Small intestine (tissue), 7 donors: ENCODE measurements around the gene GPR176. TPM values are rescaled to one million over a fixed set of nuclear protein-coding genes. Genes with fewer than 3 reads are reported as not detected.
"Not testable (repeated sequence)": the region's sequence is repeated elsewhere in the genome, so short reads cannot be mapped to it uniquely, and the experiment has no call there.

Experiments used
- DNase-seq, 2 donors: peaks; one replicate each; pipeline versions ENCODE4 v3.0.0 to v3.0.0-alpha.2; 2013
- FAIRE-seq: peaks from 2 replicates; lab custom pipeline; 2012; peaks lifted over from hg19 to GRCh38; lab: Jason Lieb, UNC
- H3K27ac ChIP-seq, 3 donors: one replicate each; pipeline ENCODE4 v1.5.1; 2013; ENCODE audit warnings: low read length in 2 of 3, mild to moderate bottlenecking in 2 of 3, control low read depth in 1 of 3, inconsistent platforms in 1 of 3, low read depth in 1 of 3, moderate library complexity in 1 of 3
- H3K27me3 ChIP-seq, 3 donors: one replicate each; pipeline ENCODE4 v1.6.1; 2013; ENCODE audit warnings: low read length in 3 of 3, inconsistent platforms in 1 of 3; ENCODE audit not compliant: control insufficient read depth in 3 of 3, insufficient read depth in 3 of 3
- H3K36me3 ChIP-seq, 3 donors: one replicate each; pipeline ENCODE4 v1.6.1; 2013; ENCODE audit warnings: low read length in 3 of 3, inconsistent platforms in 1 of 3, low read depth in 1 of 3, mild to moderate bottlenecking in 1 of 3, moderate library complexity in 1 of 3; ENCODE audit not compliant: control insufficient read depth in 3 of 3, insufficient read depth in 2 of 3
- H3K4me1 ChIP-seq, 3 donors: one replicate each; pipeline ENCODE4 v1.6.1; 2013; ENCODE audit warnings: low read length in 2 of 3, inconsistent platforms in 1 of 3, low read depth in 1 of 3, mild to moderate bottlenecking in 1 of 3, moderate library complexity in 1 of 3; ENCODE audit not compliant: control insufficient read depth in 3 of 3, insufficient read depth in 2 of 3
- H3K4me3 ChIP-seq, 3 donors: one replicate each; pipeline ENCODE4 v1.5.1; 2013; ENCODE audit warnings: low read length in 3 of 3, control low read depth in 1 of 3, inconsistent platforms in 1 of 3, low read depth in 1 of 3, mild to moderate bottlenecking in 1 of 3, moderate library complexity in 1 of 3
- H3K9me3 ChIP-seq, 2 donors: one replicate each; pipeline ENCODE4 v1.6.1; 2013; ENCODE audit warnings: low read depth in 1 of 2, low read length in 1 of 2; ENCODE audit not compliant: control insufficient read depth in 2 of 2, insufficient read depth in 1 of 2
- WGBS, 3 donors: extraction: QIAGEN DNeasy Blood & Tissue Kit; methylation state at CpG; one replicate each; pipeline ENCODE4 v1.1.7; 2013; 5-methylcytosine and 5-hydroxymethylcytosine counted together
- polyA plus RNA-seq, 4 donors: library from polyadenylated mRNA; stranded (reverse) in 3 of 4; unstranded in 1 of 4; fragments of 200-250 nt in 3 of 4; fragments of 120-200 nt in 1 of 4; gene quantifications; one replicate each; pipeline versions ENCODE4 v1.2.1 to v1.2.3, GENCODE V29; 2013
- donor health status: healthy with polysubstance abuse.
- donor health status: control.
- donor health status: control.
- donor health status: Bipolar disorder and iron deficiency.
- donor health status: healthy.

Gene GPR176
- polyA plus RNA-seq, 4 donors: 0.54 to 3.3 (median 0.87) TPM; not detected in 1

DNA sequence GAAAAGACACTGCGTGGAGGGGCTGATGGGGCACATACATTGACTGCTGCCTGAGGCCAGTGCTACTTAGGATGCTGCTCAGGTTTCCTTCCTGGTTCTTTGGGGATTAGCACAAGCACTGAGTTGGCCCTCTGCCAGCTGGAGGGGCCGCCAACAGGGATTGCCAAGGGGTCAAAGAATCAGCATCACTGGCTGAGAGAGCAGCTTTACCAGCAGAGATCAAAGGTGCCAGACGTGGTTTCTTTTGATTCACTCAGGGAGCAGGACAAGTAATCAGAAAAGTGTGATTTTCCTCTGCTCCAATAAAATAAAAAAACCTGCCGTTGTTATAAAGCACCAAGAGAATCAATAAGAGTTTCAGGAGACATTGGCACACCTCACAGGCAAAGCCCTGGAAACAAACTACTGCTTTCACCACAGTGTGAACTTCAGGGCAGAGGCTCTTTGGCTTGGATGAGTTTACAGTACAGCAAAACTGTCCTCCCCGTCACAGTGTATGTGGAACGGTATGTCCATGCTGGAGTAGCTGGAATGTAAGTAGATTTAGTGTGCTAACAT lies 91.6 kb downstream of the GPR176 start:
- Histone ChIP-seq H3K9me3 (no peaks in the 10 kb centered on the region), H3K27me3 (no peaks in the 10 kb centered on the region), H3K4me3 (no peak overlapping the region), H3K27ac (no peak overlapping the region), H3K4me1 (no peaks in the 10 kb centered on the region), H3K36me3 (no peaks in the 10 kb centered on the region)
- WGBS, 3 donors: 20 to 51% (median 43%) methylated on average over 6 of the region's 6 CpGs
- DNase-seq (peak; percentile 4 to 27), FAIRE-seq (no peak)

DNA sequence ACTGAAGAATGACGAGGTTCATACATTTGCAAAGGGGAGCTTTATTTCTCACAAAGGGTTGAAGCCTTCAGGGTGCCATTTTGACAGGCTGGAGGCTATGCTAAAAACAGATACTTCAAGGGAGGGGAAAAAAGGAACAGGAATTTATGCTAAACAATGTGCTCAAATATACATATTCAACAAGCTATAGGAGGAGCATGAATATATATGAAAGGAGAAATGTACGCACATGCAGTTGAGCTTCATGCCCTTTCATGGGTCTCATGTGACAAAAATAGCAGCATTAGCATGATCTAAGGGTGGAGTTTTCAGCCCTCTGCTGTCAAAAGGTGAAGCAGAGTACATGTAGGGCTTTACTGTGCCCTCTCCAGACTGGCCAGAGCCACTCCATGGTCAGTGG lies 93.1 kb downstream of the GPR176 start:
- Histone ChIP-seq H3K27me3 (no peaks in the 10 kb centered on the region), H3K9me3 (no peaks in the 10 kb centered on the region), H3K4me1 (no peaks in the 10 kb centered on the region), H3K4me3 (no peak overlapping the region), H3K36me3 (no peaks in the 10 kb centered on the region), H3K27ac (no peak overlapping the region)
- DNase-seq (no peak), FAIRE-seq (no peak)
- 91 to 96% (median 94%) methylated on average over 2 of the region's 2 CpGs for WGBS, 3 donors

DNA sequence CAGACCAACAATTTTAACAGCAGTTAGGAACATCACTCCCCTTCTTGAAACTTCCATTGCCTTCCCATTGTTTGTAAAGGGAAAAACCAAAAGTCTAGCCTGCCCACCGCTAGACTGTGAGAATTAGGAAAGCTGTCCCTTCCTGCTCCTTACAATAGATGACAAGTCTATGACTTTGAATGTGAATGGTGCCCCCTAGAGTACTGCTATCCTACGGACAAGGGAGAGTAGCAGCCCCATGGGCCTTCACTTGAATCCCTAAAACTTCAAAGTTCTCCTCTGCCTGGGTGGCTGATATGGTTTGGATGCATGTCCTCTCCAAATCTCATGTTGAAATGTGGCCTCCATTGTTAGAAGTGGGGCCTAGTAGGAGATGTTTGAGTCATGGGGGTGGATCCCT lies 96.4 kb downstream of the GPR176 start:
- 84 to 90% (median 89%) methylated on average over 2 of the region's 2 CpGs for WGBS, 3 donors
- H3K27me3 ChIP-seq: no peaks in the 10 kb centered on the region
- FAIRE-seq (no peak), DNase-seq (no peak)
- no peak overlapping the region for H3K4me3 ChIP-seq
- no peaks in the 10 kb centered on the region for H3K9me3 ChIP-seq
- no peaks in the 10 kb centered on the region for H3K36me3 ChIP-seq
- no peaks in the 10 kb centered on the region for H3K4me1 ChIP-seq
- H3K27ac ChIP-seq: no peak overlapping the region

DNA sequence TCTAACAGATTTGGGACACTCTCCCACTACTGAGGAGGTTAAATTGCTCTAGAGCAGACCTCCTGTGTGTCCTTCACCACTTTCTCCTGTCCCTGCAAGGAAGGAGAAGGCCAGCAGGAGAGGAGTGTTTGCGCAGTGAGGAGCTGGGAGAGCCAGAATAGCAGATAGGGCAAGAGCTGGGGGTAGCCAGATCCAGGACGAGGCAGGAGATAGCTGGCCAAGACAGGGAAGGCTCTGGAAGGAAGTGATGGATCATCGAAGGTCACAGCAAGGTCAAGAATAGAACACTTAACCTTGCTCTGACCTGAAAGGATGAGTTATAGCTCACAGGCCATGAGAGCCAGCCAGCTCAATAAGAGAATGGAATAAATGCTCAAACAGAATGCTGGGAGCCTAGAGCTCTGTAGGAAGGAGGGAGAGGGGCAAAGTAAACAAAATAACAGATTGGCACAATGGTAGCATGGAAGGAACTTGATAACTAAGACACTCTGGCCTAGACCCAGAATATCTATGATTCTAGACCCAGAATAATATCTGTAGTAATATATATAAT lies 99.9 kb downstream of the GPR176 start:
- Histone ChIP-seq H3K4me1 (no peaks in the 10 kb centered on the region), H3K27me3 (peaks cover 0 to 4% (median 0%) of the 10 kb centered on the region in 3 donors), H3K36me3 (no peaks in the 10 kb centered on the region), H3K9me3 (no peaks in the 10 kb centered on the region), H3K27ac (no peak overlapping the region), H3K4me3 (no peak overlapping the region)
- WGBS, 3 donors: 41 to 60% (median 43%) methylated on average over 3 of the region's 3 CpGs
- FAIRE-seq: no peak
- DNase-seq: no peak

DNA sequence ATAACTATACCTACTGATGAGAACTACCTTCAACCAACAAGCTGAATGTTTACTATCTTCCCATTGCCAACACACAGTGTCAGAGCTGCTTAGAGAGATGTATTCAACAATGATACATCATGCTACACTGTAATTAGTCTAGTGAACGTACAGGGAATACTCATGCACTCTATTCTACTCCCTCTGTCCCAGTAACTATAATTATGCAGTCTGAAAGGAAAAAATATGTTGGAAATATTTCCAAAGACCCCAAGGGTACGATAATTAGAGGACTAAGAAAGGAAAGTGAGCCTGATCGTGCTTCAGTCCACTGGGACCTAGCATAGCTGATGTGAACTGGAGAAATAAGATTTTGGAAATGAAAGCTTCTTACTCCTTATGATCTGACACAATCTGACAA lies 100.5 kb downstream of the GPR176 start:
- FAIRE-seq: no peak
- H3K9me3 ChIP-seq: no peaks in the 10 kb centered on the region
- 60 to 83% (median 66%) methylated on average over 3 of the region's 3 CpGs for WGBS, 3 donors

DNA sequence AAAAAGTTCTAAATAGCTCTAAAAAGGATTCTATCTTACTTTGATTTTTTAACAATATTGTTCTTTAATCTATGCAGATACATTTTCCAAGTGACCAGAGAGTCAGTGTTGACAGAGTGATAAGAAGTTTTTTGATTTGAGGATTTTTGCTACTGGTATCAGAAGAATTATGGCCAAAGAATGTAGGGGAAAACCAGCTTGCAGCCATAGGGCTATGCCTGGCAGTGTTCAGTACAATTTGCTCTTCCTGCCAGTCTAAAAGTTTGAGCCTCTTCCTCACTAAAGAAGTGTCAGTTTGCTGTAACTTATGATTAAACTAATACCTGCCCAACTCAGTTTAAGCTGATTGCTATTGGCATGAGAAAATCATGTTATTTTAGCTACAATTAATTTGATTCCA lies 102.2 kb downstream of the GPR176 start:
- Histone ChIP-seq H3K36me3 (no peaks in the 10 kb centered on the region), H3K4me3 (no peak overlapping the region), H3K4me1 (no peaks in the 10 kb centered on the region), H3K27me3 (peaks cover 0 to 4% (median 0%) of the 10 kb centered on the region in 3 donors), H3K9me3 (no peaks in the 10 kb centered on the region), H3K27ac (no peak overlapping the region)
- DNase-seq: no peak
- FAIRE-seq: no peak

More for the DNA sequence above, 100.5 kb downstream of the GPR176 start:
- Histone ChIP-seq H3K27ac (no peak overlapping the region), H3K4me1 (no peaks in the 10 kb centered on the region), H3K36me3 (no peaks in the 10 kb centered on the region), H3K4me3 (no peak overlapping the region), H3K27me3 (peaks cover 0 to 4% (median 0%) of the 10 kb centered on the region in 3 donors)
- DNase-seq: no peak

DNA sequence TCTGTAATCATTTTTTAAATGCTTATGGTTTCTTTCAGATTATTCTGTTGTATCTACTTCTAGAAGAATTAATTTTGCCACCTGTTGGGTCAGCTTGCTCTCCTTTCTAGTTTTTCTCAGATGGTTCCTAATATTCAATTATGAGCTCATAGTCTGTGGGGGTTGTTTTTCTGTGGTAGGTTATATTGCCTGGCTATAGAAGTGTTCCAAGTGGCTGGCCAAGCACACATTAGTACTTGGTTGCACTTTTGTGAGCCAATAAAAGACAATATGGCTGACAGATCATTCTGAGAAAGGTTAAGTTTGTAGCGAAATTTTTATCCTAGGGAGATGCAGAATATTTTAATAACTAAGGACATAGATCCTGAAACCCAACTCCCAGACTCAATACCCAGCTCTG lies 105.6 kb downstream of the GPR176 start:
- H3K27me3 ChIP-seq: peaks cover 0 to 4% (median 0%) of the 10 kb centered on the region in 3 donors
- H3K27ac ChIP-seq: no peak overlapping the region
- DNase-seq: no peak
- no peaks in the 10 kb centered on the region for H3K4me1 ChIP-seq
- H3K36me3 ChIP-seq: no peaks in the 10 kb centered on the region
- H3K9me3 ChIP-seq: no peaks in the 10 kb centered on the region
- FAIRE-seq: no peak
- no peak overlapping the region for H3K4me3 ChIP-seq
- WGBS, 3 donors: 66 to 82% (median 76%) methylated on average over 1 of the region's 1 CpG

DNA sequence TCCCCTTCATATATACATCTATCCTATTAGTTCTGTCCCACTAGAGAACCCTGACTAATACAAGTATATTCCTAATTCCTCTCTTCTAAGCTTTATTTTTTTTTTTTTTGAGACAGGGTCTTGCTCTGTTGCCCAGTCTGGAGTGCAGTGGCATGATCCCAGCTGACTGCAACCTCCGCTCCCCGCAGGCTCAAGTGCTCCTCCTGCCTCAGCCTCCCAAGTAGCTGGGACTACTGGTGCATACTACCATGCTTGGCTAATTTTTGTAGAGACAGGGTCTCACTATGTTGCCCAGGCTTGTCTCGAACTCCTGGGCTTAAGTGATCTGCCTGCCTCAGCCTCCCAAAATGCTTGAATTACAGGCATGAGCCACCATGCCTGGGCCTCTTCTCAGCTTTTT lies 107.4 kb downstream of the GPR176 start:
- H3K36me3 ChIP-seq, DNase-seq, H3K9me3 ChIP-seq, FAIRE-seq, H3K27me3 ChIP-seq, H3K4me3 ChIP-seq, H3K4me1 ChIP-seq, H3K27ac ChIP-seq: not testable (repeated sequence)
- WGBS, 3 donors: 90 to 99% (median 94%) methylated on average over 3 of the region's 3 CpGs

DNA sequence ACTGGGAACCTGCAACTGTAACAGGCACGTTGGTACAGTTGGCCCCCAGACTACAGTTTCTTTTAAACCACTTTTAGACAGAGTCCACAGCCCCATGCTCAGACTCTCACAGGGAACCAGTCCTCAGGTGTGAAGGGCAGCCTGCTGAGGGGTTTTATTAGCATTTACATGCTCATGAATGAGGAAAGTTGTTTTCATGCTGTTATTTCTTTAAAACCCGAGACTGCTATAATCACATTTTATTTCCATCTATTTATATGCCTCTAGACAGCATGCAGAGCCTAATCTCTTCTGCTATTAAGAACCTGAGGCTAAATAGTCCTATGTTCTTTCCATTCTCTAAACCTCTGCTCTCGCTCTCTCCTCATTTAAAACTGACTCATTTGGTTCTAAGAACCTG lies 111.2 kb downstream of the GPR176 start:
- Histone ChIP-seq H3K4me3 (no peak overlapping the region), H3K9me3 (no peaks in the 10 kb centered on the region), H3K4me1 (no peaks in the 10 kb centered on the region), H3K27ac (no peak overlapping the region), H3K36me3 (no peaks in the 10 kb centered on the region), H3K27me3 (peaks cover 0 to 2% (median 0%) of the 10 kb centered on the region in 3 donors)
- 51 to 60% (median 56%) methylated on average over 3 of the region's 3 CpGs for WGBS, 3 donors
- no peak for DNase-seq
- FAIRE-seq: no peak
